H54 (cell line): ENCODE data around the gene RAB36.

ENCODE experiments used
- DNase-seq: peaks from one replicate; pipeline ENCODE4 v3.0.0; 2011; ENCODE audit warnings: low spot score, mixed read lengths; ENCODE audit not compliant: insufficient read length
- FAIRE-seq: peaks from 3 replicates; lab custom pipeline; 2011; peaks lifted over from hg19 to GRCh38; lab: Jason Lieb, UNC
- POLR2A ChIP-seq: IDR thresholded peaks from 2 replicates; pipeline ENCODE4 v1.6.1; 2011; ENCODE audit warnings: low read depth, mild to moderate bottlenecking, low read length

Gene RAB36

GRCh38 chr22:23159291-23159630 is 14.0 kb downstream of the RAB36 start:
- DNase-seq = no peak
- TF ChIP-seq POLR2A = no peak
- FAIRE-seq = no peak

GRCh38 chr22:23161029-23161428 is 15.8 kb downstream of the RAB36 start:
- no peak for DNase-seq
- no peak for FAIRE-seq
- TF ChIP-seq POLR2A = no peak

- no peak for TF ChIP-seq POLR2A
- no peak for FAIRE-seq
- no peak for DNase-seq
Measured at GRCh38 chr22:23161574-23161973, 16.3 kb downstream of the RAB36 start.

GRCh38 chr22:23163665-23164064 is 18.4 kb downstream of the RAB36 start:
- DNase-seq (no peak), FAIRE-seq (no peak)
- TF ChIP-seq POLR2A = no peak

GRCh38 chr22:23164091-23164490 is 18.8 kb downstream of the RAB36 start:
- DNase-seq (no peak), FAIRE-seq (no peak)
- TF ChIP-seq POLR2A = no peak

- TF ChIP-seq POLR2A = no peak
- DNase-seq (no peak), FAIRE-seq (no peak)
Measured at GRCh38 chr22:23166042-23166831, 21.0 kb downstream of the RAB36 start.

GRCh38 chr22:23166841-23167616 is 21.8 kb downstream of the RAB36 start:
- DNase-seq (no peak), FAIRE-seq (no peak)
- TF ChIP-seq POLR2A = no peak

- no peak for TF ChIP-seq POLR2A
- DNase-seq = no peak
- no peak for FAIRE-seq
Measured at GRCh38 chr22:23168391-23169042, 23.2 kb downstream of the RAB36 start.

- no peak for FAIRE-seq
- TF ChIP-seq POLR2A = no peak
- no peak for DNase-seq
Measured at GRCh38 chr22:23169043-23169406, 23.7 kb downstream of the RAB36 start.

GRCh38 chr22:23175817-23176644 is 30.8 kb downstream of the RAB36 start:
- DNase-seq (no peak), FAIRE-seq (no peak)
- TF ChIP-seq POLR2A = no peak

- no peak for TF ChIP-seq POLR2A
- no peak for DNase-seq
- no peak for FAIRE-seq
Measured at GRCh38 chr22:23176645-23177027, 31.4 kb downstream of the RAB36 start.

- TF ChIP-seq POLR2A = no peak
- DNase-seq (no peak), FAIRE-seq (no peak)
Measured at GRCh38 chr22:23177197-23177596, 31.9 kb downstream of the RAB36 start.

GRCh38 chr22:23178512-23179254 is 33.4 kb downstream of the RAB36 start:
- FAIRE-seq (no peak), DNase-seq (peak; percentile 77)
- TF ChIP-seq POLR2A = no peak
